CD4-positive, alpha-beta T cell treated with Interleukin-21 for 1 hour (primary cell): ENCODE results near the gene TAT.
"Not testable (repeated sequence)": the region's sequence is repeated elsewhere in the genome, so short reads cannot be mapped to it uniquely, and the experiment has no call there.

ENCODE experiments used
- DNase-seq: peaks from one replicate; pipeline ENCODE4 v3.0.0-alpha.2; 2020

The TAT gene

GRCh38 chr16:71576971-71577370 is at the start of gene TAT:
TAT (minus strand) TSS chr16:71577092; CDS start chr16:71576415, 677 bp downstream.
- DNase-seq = no peak

GRCh38 chr16:71626018-71626857 is 49.3 kb upstream of the TAT start, which contains the start of gene MARVELD3:
MARVELD3 (plus strand) TSS chr16:71626184; CDS start chr16:71626230, 46 bp downstream.
- peak; percentile 13 for DNase-seq

GRCh38 chr16:71625113-71625850 is 48.4 kb upstream of the TAT start:
- DNase-seq = no peak

GRCh38 chr16:71623597-71623996 is 46.7 kb upstream of the TAT start:
- DNase-seq = no peak

- peak; percentile 17 for DNase-seq
Observed at GRCh38 chr16:71622088-71622487, 45.2 kb upstream of the TAT start.

- no peak for DNase-seq
Observed at GRCh38 chr16:71618429-71618828, 41.5 kb upstream of the TAT start.

GRCh38 chr16:71614956-71615355 is 38.1 kb upstream of the TAT start:
- DNase-seq = not testable (repeated sequence)

- peak; percentile 71 for DNase-seq
Observed at GRCh38 chr16:71610936-71611871, 34.3 kb upstream of the TAT start.

GRCh38 chr16:71610447-71610846 is 33.6 kb upstream of the TAT start:
- DNase-seq = no peak

GRCh38 chr16:71609066-71609465 is 32.2 kb upstream of the TAT start:
- no peak for DNase-seq

GRCh38 chr16:71600822-71601221 is 23.9 kb upstream of the TAT start:
- no peak for DNase-seq

- not testable (repeated sequence) for DNase-seq
Observed at GRCh38 chr16:71598426-71598825, 21.5 kb upstream of the TAT start.

- DNase-seq = not testable (repeated sequence)
Observed at GRCh38 chr16:71595340-71595826, 18.5 kb upstream of the TAT start.

GRCh38 chr16:71594000-71594646 is 17.2 kb upstream of the TAT start:
- no peak for DNase-seq

GRCh38 chr16:71593048-71593999 is 16.4 kb upstream of the TAT start:
- DNase-seq = no peak

- DNase-seq = no peak
Observed at GRCh38 chr16:71591917-71592316, 15.0 kb upstream of the TAT start.

GRCh38 chr16:71590584-71590983 is 13.7 kb upstream of the TAT start:
- no peak for DNase-seq

GRCh38 chr16:71590071-71590470 is 13.2 kb upstream of the TAT start:
- DNase-seq = not testable (repeated sequence)

GRCh38 chr16:71589334-71589733 is 12.4 kb upstream of the TAT start:
- not testable (repeated sequence) for DNase-seq

- no peak for DNase-seq
Observed at GRCh38 chr16:71585318-71585703, 8.4 kb upstream of the TAT start.
